Measurements from ENCODE around the gene PKNOX2.

Gene PKNOX2

DNA sequence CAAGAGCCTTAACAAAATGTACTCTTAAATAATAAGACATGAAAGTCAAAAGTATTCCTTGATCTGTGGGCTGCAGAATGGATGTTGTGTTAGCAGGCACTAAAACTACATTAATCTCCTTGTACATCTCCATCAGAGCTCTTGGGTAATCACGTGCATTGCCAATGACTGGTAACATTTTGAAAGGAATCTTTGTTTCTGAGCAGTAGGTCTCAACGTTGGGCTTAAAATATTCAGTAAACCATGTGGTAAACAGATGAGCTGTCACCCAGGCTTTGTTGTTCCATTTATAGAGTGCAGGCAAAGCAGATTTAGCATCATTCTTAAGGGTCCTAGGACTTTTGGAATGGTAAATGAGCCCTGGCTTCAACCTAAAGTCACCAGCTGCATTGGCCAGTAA is 152.9 kb downstream of the PKNOX2 start:
- DNase-seq: no peak

DNA sequence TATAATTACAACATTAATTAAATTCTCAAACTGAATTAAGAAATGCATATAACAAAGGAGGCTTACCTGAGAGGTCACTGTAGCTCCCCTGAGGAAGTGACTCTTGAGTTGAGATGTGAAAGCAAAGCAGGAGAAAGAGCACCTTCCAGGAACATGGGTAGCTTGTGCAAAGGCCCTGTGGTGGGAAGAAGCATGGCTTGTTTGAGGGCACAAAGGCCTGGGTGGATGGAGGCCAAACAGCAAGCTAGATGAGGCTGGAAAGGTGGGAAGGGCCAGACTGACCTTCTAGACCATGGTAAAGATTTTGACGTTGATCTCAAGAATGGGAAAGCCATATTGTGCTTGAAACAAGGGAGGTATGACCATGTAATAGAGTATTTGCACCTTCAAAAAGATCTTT is 155.1 kb downstream of the PKNOX2 start:
- DNase-seq: no peak

DNA sequence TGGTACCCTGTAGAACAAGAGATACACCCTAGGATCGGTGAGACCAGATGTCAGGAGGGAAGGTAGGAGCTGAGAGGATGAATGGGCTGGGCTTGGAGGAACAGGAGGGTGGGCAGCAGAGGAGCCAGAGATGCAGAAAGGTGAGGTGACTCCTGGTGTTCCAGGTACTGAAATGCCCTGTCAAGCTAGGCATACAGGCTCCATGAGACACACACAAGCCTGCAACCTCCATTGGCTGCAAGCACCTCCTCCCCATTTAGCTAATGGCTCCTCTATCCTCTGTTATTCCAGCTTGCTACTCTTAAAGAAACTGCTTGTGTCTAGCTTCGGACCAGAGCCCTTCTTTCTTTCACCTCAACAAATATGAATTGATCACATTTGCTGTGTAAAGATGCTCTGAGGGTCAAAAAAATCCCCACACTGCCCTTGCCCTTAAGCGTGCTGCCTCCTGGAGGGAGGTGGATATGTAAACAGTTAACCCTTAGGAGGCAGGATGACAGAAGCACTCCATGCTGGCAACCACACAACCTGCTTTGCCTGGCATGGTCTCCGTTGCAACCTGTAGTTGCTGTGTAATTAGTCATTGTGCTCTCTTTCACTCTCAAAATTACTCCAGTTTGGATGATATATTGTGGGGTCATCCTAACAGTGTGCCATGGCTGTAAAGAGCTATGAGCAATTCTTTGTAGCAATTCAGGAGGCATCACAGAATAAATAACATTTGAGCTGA is 156.0 kb downstream of the PKNOX2 start:
- no peak for DNase-seq

GRCh38 chr11:125322289-125322688 is 157.7 kb downstream of the PKNOX2 start:
- no peak for DNase-seq

DNA sequence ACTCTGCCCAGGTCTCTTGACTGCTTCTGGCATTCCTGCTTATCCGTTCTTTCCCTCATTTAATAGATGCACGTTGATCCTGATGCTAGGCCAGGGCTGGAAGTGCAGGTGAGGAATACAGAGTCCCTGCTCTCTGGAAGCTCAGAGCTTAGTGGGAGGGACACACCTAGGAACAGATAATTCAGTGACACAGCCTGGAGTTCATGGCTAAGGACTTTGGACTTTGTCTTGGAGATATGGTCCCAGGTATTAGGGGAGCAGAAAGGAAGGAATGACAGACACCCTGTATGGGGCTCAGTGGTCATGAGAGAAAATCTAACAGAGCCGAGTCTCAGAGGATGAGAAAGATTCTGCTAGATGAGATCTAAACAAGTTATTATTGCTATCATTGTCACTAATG is 160.6 kb downstream of the PKNOX2 start:
- no peak for DNase-seq

DNA sequence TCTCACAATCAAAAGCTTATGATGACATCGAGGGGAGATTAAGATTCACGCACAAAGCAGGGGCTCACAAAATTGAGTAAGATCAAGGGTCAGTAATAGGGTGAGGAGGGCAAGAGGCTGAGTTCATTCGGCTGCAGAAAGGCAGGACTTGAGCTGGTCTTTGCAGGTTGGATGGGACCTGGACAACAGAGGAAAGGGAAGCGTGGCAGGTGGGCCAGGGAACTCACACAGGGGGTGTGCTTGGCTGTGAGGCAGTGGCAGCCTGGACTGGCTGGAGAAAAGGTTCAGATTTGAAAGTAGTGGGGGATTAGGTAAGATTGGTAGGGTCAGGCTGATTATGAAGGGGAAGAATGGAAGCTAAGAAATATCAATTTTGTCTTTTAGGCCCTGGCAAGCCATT is 161.6 kb downstream of the PKNOX2 start:
- DNase-seq: no peak

DNA sequence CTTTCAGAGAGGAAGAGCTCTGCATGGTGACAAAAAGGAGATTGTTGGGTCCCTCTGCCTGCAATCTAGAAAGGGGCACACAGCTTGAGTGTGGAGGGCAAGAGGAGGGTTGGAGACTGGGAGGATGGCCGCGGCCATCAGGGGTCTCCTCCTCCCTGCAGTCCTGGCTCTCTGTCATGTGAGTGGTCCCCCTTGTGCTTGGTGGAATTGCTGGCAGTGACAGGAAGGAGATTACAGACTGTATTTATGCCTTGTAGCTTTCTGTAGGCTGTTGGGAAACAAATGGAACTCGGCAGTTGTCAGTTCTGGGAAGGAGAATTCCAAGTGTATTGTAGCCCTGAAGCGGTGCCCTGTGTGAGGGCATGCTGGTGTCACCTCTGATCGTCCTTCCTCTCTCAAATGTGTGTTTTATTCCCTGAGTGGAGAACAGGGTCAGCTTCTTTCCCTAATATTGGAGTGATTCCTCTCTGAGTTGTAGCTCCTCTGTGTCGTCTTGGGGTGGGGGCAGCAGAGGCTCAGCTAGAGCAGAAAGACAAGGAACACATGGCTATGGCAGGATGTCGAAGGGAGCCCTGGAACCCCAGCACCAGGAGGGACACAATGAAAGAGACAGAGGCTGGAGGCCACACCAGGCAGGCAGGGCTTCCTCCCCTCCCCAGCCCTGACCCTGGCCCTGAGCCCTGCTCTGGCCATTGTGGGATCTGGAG is 163.1 kb downstream of the PKNOX2 start:
- no peak for DNase-seq

GRCh38 chr11:125328225-125328580 is 163.7 kb downstream of the PKNOX2 start:
- DNase-seq: no peak

DNA sequence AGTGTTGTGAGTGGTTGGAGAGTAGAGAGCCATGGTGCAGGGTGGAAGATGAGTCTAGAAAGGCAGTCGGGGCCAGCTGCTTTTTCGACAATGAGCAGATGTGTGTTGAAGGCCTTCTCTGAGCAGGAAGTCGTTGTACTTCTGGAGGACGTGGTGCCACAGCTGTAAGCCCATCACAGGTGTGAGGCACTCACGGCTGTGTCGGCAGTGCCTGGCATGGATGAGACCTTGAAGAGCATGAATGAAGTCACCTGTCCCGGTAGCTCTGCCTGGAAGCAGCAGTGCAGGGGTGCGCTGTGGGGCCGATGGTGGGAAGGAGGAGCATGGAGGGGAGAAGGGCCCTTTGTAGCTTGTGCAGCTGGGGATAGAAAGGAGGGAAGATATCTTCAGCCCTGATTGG is 165.2 kb downstream of the PKNOX2 start:
- DNase-seq: no peak

GRCh38 chr11:125330462-125331325 is 166.1 kb downstream of the PKNOX2 start:
- no peak for DNase-seq

DNA sequence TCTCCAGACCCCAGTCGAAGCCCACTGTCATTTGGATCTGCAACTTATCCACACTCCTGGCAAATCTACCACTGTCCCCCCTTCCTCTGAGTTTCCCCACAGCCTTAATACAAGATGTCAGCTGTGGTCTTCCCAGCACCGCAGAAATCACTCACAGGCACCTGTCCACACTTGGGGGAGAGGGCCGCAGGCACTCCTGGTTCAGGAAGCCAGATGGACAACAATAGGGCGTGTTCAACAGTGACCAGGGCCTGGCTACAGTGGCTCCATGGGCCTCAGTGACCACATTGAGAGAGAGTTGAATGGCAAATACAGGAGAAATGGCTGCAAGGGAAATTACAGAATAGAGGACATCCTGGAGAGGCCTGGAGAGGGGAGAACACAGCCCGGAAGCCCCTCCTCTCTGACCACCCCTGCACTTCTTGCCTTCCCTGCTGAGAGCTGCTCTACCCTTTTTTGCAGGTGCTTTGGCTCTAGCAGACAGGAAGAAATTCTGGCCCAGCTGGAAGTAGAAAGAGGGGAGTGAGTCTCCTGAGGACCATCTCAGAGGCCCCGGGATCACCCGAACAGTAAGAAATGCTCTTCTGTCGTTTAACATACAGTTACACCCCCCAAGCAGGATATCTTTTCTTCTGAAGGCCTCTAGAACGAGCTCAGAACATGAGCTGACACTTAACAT is 166.9 kb downstream of the PKNOX2 start:
- no peak for DNase-seq

DNA sequence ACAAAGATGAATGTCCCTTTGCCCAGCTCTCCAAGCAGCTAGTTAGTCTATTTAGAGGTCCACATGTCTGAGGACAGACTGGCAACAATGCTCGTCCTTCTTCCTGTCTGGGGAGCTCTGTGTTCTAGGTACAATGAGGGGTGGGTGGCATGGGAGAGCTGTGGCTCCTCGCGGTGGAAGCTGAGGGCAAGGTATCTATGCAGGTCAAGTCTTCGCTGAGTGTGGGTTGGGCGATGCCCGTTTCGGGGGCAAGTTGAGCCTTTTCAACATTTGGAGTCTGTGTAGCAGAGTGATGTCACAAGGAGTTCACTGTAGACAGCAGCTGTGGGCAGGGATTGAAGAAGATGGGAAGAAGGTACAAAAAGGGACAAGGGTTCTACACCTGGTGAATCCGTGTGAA is 168.3 kb downstream of the PKNOX2 start:
- DNase-seq: no peak

DNA sequence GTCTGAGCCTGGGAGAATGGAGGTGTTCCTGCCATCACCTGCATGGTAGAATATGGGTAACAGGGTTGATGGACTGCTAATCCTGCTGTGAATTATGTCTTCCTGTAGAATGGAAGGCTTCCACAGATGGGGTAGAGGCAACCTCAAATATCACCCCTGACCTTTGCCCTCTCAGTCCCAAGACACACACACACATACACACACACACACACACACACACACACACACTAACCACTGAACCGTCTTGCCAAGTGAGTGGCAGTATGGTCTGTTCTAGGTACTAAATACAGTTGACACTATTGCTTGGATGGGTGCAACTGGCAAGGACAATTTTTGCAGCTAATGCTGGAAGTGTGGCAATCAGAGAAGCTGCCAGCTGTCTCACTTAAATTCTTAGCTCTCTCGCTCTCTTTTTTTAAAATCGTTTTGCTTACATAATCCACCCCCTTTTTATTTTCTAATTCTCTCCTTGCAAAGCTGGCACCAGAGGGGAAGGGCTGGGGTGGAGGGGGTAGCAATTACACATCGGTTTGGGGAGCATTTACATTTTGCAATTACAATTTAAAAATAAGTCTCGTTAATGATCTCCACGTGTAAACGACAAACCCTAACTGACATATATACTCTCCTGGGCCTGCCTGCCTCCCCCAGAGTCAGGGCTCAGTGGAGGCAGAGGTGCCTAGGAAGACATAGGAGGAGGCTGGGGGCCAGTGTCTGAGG is 169.0 kb downstream of the PKNOX2 start:
- DNase-seq: no peak

- no peak for DNase-seq
Measured at GRCh38 chr11:125335106-125335505, 170.6 kb downstream of the PKNOX2 start.

DNA sequence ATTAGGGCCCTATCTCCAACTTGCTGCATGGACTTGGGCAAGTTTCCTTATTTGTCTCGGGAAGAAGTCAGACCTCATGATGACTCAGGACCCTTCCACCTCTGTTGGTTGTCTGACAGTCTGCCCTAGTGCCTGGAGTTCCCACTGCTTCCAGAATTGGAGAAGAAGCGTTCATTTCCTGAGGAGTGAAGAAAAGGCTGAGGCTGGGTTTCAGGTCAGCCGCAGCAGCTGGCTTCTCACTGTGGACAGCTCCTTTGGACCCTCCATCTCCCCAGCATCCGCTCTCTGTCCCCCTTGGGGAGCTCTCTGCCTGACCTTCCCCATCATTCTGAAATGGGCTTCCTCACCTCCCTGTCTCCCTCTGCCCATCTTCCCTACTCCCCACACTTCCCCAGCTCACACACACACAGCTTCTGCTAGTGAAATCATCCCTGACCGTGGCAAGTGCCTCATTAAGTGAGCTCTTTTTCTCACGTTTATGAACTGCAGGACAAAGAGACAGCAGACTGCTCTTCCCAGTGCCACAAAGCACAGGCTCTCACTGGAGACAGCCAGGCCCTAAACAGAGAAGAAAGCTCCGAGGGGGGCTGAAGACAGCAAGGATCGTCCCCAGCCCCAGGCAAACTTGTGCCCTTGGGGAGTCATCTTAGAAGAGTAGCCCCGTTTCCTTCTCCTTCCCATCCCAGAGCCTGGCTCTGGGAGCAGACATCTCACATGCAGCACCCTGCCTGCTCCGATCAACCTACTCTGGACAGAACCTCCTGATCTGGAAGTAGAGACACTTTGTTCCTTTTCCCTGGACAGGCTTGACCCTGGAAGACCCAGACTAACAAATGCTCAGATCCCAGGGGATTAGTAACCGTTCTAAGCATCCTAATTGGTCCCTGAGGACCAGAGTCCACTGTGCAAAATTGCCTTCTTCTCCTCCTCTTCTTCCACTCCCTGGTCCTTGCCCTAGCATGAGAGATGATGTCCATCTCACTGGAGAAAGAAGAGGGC is 173.6 kb downstream of the PKNOX2 start:
- no peak for DNase-seq

DNA sequence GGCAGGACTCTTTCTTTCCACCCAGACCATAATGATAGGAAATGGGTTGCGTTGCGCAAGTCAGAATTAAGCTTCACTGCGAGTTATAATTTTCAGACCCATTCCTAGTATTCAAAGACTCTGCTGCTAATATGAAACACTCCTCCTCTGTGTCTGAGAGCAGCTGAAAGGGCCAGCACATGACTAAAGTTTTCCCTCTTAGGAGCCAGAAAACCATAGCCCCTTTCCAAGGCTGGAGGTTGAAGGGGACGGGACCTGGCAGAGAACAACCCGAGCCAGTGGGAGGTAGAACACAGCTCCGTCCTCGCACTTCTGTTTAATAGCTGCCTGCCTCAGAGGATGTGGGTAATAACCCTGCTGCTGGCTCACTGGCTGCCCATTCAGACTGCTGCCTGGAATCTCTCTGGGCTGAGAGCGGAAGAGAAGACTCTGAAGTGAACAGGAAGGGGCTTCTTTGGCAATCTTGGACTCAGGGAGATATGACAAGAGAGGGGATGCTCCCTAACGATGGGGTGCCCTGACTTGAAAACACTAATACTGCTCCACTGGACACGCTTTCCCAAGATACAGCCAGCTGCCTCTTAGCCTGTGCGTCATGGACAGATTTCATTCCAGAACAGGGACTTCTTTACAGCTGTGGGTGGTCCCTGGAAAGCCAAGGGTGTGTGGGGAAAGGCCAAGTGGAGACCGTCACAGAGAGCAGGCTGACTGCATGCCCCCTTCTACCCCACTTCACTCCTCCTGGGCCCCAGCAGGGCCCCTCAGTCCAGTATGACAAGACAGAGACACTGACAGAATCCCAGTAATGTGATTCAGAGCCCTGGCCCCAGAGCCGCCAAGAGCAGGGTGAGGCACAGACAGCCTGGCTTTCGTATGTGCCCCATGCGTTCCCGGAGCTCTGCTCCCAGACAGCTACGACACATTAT is 174.6 kb downstream of the PKNOX2 start:
- DNase-seq: no peak

DNA sequence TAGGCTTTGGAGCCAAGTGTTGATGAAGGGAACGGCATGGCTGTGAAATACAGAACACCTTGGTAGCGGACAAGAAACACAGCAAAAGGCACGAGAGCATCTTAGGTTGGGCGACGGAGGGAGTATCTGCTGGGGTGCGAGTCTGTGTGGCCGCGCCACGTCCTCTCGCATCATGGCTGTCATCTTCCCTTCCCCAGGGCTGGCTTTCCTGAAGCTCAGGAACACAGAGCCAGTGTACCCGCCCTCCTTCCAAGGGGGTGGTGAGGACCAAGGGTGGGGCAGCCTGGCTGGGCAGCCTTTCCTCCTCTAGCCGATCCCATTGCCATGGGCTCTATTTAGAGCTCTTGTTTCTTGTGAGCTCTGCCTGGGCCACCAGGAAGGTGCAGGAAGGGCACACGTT is 177.1 kb downstream of the PKNOX2 start:
- no peak for DNase-seq

DNA sequence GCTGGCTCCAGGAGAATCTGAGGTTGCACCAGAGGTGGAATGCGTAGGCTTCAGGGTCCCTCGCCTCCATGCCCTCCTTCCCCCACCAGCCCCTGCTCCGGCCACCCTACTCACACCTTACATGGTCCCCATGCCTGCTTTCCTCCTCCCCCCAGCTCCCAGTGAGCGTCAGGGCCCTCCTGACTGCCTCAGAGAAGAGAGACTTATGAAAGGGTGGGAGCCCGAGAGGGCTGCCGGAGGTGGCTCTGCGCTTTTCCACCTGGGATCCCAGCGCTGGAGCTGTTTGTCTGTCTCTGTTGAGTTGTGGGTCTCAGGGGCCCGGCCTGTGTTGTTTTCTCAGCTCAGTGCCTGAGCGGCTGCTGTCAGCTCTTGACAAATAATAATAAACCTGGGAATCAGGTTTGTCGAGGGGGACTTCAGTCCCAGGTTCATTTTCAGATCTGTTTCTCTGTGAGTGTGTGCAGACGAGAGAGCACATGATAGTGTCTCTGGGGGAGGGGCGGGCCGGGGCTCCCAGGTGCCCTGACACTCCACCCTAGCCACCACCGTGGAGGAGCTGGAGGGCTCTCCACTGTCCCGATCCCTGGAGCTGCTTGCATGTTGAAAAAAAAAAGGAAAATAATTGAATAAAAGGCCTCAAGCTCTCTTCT is 177.9 kb downstream of the PKNOX2 start:
- no peak for DNase-seq

DNA sequence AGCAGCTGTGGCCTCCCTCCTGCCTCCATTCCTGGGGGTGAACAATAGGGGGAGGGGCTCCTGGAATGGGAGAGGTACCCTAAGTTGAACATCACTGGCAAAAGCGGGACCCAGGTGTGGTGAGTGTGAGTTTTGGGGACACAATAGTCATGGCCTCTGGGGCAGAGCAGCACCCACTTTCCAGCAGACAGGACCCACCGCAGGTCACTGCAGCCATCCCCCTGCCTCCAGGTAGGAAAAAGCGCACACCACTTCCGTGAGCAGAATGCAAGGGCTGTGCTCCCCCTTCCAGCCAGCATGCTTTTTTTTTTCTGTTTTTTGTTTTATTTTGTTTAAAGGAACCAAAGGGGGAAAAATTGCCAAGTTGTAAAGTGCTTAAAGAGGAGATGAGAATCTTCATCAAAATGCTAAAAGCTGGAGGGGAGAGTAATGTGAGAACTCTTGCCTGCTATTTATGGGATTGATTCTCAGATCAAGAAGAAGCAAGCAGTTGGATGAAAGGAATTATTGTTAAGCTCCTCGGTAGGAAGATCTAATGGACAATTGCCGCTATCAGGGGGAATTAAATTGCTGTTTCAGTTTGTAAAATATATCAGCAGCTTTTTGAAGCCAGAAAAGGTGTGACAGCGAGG is 178.7 kb downstream of the PKNOX2 start:
- DNase-seq: no peak
